HG02981 (cell line): Measurements from ENCODE around the gene MRPL55.

ENCODE experiments used
- ATAC-seq: cut with Tn5 transposase; IDR thresholded peaks from one replicate; pipeline ENCODE4 v1.9.1; 2021; ENCODE audit warnings: mild to moderate bottlenecking, moderate library complexity; ENCODE audit not compliant: unreplicated experiment

MRPL55 gene

DNA sequence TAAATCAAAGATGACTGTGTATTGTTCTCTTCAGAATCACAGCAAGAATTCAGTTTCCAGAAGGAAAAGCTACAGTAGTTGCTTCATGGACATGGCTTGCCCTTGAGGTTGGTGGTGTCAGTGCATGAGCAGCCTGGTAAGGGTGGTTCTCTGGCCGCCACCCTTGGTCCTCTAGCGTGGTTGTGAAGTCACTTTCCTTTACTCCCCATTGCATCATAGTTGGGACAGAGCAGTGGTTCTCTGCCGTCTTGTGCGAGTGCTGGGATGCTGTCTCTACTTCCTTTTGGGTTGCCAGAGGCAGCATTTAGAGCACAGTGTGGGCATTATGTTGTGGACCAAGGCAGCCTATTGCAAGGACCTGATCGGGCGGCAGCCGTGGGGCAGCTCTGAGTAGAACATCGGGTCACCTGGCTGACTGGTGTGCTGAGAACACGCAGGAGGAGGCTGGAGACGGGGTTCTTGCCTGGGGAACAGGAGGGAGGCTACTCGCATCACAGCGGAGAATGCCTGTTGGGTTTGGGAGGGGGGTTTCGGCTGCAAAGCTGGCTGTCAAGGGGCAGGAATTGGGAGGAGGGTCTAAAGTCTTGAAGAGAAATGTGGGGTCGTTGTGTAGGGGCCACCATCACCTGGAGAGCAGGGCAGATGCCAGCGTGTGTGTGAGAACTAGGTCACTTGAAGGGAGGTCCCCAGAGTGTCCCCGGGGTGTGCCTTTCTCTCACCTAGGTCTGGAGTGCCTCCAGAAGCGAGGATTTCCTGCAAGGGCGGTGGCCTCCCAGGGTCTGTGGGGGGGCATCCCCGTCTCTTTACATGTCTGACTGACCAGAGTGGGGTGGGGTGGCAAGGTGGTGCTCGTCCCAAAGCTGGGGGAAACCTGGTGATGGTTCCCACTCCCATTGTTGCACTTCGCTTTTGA lies 20.3 kb downstream of the MRPL55 start:
- ATAC-seq: no peak

DNA sequence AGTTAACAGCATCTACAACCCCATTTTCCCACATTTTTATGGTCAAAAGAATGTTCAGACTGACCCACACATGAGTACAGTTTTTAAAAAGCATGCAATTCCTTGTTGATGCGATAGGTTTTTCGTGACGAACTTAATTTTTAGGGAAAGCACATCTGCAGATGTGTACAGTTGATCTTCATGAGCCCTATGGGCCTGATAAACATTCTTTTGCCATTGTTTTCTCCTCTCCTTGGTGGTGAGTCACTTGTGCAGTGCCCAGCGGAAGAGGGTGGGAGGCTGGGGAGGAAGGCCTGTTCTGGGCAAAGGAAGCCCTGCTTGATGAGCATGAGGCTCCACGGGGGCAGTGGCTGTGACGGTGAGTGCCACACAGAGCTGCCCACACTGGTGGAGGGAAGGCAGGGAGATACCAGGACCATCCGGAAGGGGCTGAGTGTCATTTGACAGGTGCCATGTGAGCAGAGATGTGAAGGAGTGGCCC lies 21.3 kb downstream of the MRPL55 start:
- ATAC-seq: no peak

DNA sequence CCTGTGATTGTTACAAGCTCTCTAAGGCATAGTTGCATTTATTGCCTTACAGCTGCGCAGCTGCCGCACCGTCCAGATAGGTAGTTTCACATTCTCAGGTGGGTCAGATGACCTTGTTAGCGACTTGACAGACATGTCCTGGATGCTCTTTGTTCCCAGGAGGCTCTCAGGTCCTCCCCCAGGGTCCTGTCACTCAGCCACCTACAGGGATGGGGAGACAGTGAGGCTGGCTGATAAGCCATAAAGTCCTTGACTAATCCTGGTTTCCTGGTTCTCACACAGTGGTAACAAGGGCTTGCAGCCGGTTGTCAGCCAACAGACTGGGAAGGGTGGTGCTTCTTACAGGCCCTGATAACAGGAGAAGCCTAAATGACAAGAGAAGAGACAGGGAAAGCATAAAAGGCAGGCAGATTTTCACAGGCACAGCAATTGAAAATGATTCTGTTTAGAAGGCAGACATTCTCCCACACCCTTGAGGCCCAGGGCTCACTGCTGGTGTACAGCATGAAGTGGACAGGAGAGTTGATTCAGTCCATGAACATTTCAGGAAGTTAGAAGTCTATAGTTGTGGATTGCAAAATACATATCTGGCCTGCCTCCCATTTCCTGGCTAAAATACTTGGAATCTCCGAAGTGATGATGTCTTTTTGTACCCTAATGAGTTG lies 23.7 kb downstream of the MRPL55 start:
- no peak for ATAC-seq

DNA sequence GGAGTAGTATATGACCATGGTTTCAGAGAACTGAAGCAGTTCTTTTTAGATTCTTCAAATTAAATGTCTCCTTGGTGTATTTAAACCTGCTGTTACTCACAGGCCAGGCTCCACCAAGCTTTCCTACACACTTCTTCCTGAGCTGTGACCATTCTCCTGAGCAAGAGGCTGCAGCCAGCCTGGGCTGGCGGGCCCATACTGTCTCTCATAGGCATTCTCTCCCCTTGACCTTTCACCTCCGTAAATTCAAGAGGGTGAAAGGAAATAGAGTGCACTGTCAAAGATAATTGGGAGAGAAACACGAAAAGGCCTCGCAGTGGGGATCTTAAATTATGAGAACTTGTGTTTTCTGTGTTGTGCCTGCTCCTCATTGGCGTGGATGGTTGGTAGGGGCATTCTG lies 24.3 kb downstream of the MRPL55 start:
- no peak for ATAC-seq

DNA sequence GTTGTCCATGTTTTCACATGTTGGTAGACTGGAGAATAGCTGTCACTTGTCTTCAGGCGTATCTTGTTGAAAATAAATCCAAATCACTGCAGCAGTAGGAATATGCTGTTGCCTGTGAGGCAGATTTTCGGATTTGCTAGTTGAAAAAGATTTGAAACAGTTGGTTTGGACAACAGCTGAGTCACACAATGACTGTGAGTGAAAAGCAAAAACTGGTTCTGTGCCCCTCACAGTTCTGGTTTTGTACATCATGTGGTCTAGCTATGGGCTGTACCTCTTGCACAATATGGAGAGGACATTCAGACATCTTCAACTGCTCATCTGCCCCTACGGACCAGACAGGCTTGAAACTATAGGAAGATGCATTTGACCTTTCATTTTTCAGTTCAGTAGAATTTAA lies 24.8 kb downstream of the MRPL55 start:
- ATAC-seq: no peak

DNA sequence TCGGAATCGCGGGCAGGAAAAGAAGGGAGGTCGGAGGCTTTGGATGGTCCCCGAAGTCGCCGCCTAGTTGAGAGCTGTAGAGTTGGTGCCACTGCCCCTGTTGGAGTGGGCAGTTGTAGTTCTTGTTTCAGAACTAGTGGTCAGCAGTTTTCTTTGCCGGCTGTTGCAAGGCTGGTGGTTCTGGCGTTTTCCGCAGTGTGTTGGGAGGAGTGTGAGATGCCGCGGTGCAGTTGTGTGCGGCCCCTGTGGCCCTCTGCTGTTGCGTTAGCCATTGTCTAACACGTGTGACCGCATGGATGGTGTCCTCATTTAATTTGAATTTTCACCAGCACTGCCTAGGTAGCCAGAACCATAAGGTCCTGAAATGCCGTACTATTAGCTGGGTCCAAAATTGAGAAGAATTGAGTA lies 25.2 kb downstream of the MRPL55 start:
- no peak for ATAC-seq

DNA sequence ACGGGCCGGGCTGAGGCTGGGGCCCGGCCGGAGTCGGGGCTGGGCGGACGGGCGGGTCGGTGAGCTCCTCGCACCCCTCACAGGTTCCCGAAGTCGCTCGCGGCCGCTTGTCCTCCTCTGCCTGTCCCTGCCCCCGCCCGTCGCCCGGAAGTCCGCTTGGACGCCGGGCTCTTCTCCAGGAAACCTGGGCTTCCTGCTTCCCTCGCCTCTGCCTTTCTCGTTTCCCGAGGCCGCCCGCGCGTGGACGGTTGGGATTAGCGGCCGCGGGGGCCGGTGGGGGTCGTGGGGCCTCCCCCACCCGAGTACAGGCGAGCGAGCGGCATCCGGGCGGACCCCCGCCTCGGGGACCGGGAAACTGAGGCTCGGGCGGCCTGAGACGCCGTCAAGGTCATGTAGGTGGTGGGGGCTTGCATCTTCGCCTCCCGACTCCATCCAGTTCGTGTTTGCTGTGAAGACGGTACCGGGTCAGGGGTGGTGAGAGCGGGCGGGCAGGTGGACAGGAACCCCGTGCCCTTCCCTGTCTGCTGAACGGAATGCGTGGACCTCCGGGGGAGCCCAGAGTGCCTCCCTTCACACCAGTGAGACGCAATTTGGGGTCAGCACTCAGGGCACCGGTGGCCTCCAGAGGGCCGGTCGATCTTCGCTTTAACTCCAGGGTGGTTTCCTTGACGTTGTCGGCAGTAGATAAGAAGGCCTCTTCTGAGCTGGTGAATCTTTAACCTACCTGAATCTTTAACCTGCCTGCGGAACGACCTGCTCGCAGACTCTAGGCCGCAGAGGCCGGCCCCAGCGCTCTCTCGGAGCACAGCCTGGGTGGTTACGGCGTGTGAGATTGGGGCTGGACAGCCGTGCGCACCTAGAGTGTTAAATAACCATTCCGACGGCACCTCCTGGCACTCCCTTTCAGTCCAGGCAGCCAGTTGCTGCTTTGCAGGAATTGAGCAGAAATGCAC lies 25.9 kb downstream of the MRPL55 start:
- peak; percentile 21 for ATAC-seq

DNA sequence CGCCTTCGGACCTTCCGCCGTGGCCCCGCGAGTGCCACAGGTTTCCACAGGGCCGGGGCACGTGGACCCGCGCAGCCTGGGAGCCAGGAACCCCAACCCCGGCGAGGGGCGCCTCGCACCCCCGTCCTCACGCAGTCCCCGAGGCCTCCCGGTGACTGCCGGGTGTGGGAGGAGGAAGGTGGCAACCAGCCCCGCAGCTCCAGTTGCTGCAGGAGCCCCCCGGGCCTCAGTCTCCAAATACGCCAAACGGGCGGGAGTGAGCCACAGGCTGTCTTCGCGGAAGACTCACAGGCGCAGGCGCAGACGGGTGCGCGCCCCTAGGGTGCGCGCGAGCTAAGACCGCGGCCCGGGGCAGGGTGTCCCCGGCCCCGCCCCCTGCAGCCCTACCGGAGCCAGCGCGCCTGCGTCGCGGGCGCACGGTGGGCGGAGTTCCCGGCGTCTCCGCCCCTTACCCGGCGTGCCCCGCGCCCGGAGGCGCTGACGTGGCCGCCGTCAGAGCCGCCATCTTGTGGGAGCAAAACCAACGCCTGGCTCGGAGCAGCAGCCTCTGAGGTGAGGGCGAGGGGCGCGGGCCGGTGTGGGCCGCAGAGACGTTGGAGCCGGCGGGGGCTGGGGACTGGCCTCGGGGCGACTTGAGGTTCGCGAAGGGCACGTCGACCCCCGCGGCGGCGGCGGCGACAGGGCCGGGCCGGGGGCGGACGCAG lies 26.7 kb downstream of the MRPL55 start, which contains the start of gene ARF1:
Gene ARF1 (plus strand): TSS at position 495 of the 704 bp plus-strand sequence. CDS start 14,407 bp downstream, outside the sequence.
- ATAC-seq: peak; percentile 74

DNA sequence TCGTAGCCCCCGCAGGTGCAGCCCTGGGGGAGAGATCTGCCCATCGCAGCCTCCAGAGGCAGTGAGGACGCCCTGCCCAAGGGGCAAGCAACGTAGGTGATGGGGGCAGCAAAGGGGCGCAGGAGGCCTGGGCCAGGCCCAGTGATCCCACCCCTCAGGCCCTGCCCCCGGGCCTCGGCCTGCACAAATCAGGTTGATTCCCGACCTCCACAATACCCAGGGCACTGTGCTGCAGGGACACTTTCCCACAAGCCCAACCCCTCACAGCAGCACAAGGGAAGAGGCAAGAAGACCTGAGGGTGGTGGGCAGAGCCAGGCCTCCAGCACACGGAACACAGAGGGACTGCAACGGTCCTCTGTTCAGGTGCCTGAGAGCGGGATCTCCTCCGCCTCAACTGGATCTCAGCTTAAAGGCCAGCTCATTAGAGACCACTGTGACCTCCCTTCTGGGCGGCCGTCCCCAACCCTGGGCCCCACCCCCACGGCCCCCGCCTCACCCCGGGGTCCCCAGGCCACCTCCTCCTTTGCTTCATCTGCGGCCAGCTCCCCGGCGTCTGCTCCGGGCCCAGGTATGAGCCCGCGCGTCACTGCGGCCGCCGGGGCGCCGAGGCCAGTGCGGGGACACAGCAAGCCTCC lies 27.4 kb downstream of the MRPL55 start:
- ATAC-seq: peak; percentile 20

DNA sequence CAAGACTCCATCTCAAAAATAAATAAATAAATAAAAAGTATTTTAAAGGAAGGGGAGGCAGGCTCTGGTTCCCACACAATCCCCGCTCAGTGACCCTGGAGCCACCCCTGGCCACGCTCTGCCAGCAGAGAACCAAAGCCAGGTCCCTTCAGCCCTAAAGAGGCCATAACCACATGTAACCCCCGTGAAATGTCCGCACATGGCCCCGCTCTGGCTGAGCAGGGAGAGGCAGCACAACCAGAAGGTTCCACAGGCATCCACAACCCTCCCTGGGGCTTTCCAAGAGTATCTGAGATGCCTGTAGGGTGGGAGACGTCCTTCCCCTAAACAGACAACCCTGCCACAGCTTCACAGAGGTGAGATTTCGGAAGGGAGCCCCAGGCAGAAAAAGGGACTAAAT lies 28.0 kb downstream of the MRPL55 start:
- no peak for ATAC-seq

DNA sequence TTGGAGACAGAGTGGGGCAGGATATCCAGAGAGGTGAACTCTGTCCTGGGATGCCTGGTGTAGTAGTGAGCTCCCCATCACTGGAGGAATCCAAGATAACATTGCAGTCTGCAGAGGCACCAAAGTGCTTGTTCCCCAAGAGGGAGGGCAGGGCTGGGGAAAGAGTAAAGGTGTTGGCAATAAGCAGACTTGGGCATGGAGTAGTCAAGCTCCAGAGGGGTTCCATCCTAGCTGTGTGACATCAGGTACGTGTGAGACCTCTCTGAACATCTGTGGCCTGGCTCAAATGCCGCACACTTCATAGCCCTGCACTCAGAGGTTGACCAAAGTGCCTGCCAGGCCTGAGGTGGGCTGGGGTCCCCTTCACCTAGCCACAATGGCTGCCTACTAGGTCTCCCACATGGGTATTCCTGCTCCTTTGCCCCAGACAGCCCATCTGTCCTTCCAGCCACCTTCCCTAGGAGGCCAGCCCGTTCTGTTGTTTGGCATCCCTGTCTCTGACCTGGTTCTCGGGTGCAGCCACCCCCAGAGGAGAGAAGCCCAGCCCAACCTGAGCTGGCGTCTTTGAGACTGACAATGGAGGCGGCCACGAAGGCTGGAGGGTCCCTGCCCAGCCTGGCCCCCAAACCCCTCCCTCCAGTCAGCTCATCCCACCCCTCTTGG lies 29.4 kb downstream of the MRPL55 start:
- no peak for ATAC-seq

DNA sequence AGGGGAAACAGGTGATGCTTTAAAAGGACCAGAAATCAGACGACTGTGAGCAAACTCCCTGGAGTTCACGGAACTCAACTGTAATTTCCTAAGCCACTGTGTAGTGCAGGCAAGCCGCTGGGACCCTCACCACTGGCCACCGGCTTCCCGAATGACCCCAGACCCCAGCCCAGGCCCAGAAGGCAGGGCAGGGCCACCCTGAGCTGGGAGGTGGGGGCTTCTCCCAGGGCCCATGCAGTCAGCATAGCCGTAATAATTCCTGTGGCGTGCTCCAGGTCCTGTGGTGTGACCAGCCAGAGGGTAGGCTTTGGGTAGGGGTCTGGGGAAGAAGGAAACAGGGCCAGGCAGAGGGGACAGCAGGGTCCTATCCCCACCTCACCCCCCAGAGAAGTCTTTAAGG lies 30.1 kb downstream of the MRPL55 start:
- ATAC-seq: no peak

DNA sequence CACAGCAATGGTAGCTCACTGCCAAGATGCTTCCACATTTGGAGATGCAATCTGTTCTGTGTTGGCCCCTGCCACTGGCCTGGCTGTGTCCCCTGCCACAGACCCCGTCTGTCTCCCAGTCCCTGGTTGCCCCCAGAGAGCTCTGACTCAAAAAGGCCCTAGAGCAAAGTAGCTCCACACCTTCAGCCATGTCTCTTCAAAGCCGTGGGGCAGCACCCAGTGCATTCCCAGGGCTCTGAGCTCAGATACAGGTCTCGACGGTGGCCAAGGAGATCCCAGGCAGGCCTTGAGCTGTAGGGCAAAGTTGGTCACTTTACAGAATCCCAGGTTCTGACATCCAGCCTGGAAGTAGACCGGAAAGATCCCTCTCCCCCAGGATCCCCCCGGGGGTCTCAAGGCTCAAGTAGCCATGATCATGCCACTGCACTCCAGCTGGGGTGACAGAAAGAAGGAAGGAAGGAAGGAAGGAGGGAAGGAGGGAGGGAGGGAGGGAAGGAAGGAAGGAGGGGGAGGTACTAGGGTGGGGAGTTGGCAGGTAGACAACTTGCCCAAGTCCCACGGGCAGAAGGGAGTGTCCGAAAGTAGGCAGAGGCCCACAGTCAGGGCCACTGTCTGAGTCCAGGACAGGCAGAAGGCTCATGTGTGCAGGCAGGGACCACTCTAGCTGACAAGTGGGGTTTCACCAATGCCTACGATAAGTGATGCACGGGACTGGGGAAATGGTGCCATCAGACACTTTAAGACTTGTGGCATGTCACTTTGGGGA lies 31.4 kb downstream of the MRPL55 start:
- ATAC-seq: no peak

DNA sequence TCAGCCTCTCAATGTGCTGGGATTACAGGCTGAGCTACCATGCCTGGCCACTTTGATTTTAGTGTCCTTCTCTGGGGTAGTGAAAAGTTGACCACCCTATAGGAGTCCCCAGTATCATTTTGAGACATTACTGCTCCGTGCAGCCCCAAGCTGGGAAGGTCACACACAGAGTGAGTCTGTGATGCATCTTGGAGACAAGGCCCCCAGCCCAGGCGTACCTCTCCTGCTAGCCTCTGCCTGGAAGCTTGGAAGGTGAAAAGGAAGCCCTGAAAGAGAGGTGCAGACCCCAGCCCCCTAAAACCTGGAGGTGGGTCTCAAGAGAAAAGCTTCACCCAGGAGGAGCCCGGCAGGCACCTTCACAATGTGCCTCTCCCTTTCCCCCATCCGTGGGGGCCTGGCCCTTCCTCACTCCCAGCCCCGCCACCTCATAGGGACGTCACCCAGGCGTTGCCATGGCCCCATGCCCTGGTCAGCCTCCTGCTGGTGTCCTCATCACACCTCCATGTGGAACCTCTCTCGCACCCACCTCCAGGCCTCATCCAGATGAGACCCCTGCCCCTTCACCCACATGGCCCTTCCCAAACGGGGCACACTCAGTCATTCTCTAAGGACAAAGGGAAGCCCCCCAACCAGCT lies 32.2 kb downstream of the MRPL55 start:
- ATAC-seq: no peak

DNA sequence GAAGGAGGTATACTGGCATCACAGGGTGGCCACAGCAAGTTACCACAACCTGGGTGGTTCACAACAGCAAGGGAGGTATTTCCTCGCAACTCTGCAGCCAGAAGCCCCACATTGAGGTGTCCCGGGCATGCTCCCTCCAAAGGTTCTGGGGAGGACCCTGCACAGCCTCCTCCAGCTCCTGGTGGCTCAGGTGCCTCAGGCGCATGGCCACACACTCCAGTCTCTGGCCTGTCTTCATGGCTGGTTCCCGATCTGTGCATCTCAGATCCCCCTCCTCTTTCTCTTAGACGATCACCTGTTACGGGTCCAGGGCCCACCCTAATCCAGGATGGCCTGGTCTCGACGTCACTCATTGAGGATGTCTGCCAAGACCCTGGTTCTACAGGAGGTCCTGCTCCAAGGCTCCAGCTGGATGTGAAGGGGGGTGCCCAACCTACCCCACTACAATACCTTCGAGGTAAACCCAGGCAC lies 33.3 kb downstream of the MRPL55 start:
- no peak for ATAC-seq

DNA sequence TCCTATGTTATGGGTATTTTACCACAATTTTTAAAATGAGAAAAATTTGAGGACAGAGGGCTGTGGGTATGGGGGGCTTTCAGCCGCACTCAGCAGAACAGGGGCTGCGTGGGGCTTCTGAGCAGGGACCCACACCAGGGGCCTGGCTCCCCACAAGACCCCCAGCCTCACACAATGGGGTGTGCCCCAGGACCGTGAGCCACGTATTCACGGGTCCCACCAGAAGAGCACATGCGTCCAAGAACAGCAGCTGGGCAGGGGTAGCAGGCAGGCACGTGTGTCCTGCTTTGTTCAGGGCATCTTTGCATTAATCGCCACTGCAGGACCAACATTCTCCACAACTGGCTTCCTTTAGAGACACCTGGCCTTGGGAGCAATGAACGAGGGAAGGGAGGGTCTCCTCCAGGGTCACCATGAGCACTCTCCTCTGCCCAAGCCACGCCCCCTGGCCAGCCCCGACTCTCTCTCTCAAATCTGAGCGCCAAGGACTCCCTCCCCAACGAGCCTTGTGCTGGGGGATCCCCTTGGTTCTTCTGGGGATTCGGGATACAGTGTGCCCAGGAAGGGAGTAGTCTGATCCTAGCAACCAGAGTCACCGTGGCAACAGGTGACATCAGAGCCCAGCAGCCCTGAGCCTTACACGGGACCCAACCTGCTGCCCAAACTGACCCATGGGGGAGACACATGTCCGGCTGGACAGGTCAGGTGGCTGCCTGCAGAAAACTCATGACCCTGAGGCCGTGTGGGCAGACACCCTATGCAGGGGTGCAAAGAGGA lies 34.0 kb downstream of the MRPL55 start:
- ATAC-seq: no peak

DNA sequence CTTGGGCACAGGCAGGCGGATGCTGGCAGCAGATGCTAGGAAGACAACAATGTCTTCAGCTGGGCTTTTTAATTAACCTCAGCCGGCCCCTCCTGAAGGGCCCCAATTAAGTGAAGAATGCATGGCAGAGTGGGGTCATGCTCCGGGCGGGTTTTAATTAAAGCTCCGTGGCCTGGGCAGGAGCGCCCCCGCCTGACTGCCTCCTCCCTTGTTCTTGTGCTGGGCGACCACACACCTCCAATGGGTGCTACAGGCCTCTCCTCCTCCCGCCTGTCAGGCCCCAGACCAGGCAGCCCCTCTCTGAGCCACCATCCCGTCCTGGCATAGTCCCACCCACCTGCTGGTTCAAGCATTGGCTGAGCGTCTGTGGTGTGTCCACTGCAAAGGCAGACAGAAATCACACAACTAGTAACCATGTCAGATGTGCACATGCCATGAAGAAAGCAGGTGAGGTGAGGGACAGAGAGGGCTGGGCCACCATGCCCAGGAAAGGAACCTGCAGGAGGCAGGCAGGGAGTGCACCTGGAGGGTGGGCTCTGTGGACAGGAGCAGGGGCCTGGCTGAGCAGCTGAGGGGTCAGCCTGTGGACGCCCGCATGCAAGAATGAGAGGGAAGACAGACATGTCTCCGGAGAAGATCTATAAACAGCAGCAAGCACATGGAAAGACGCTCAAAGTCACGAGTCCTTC lies 35.1 kb downstream of the MRPL55 start:
- no peak for ATAC-seq
